ENCODE data around the gene B3GNT8.

DNA sequence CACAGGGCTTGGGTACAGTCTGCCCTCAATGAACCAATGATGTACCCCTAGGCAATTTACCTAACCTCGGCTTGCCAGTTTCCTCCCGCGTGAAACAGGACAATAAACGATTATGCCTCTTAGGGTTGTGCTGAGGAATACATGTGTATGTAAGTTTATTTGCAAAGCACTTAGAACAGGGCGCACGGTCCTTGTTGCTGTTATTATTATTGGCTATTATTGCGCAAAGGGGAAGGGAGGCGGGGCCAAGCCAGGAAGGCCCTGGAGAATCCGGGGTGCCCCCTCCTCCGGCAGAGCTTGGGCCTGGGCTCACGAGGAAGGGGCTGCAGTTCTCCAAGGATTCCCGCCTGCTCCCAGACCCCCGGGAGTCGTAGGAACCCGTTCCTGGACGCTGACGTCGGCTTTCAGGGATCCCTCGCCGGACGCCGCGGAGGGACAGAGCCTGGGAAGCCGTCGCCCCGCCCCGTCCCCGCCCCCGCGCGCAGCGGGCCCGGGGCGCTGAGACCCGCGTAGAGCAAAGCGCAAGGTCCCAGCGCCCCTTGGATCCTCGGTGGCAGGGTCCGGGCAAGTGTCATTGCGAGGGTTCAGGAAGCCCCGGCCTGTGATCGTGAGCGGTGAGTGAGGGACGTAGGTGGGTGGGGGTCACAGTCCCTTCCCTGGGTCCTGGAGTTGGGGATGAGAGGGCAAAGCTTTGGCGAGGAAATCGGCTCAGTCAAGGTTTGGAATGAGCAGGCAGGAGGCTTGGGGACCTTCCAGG is 50.8 kb downstream of the B3GNT8 start, which contains the start of gene TMEM91:
- TF ChIP-seq, protein P1, sequence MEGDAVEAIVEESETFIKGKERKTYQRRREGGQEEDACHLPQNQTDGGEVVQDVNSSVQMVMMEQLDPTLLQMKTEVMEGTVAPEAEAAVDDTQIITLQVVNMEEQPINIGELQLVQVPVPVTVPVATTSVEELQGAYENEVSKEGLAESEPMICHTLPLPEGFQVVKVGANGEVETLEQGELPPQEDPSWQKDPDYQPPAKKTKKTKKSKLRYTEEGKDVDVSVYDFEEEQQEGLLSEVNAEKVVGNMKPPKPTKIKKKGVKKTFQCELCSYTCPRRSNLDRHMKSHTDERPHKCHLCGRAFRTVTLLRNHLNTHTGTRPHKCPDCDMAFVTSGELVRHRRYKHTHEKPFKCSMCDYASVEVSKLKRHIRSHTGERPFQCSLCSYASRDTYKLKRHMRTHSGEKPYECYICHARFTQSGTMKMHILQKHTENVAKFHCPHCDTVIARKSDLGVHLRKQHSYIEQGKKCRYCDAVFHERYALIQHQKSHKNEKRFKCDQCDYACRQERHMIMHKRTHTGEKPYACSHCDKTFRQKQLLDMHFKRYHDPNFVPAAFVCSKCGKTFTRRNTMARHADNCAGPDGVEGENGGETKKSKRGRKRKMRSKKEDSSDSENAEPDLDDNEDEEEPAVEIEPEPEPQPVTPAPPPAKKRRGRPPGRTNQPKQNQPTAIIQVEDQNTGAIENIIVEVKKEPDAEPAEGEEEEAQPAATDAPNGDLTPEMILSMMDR (conservative IDR thresholded peaks at IDR 0.05; ENCODE audit: low read length) = no peak
- TF ChIP-seq EZH2phosphoT487 (IDR thresholded peaks at IDR 0.05; ENCODE audit: borderline replicate concordance) = no peak
